ENCODE results near the gene CLOCK. TPM values are rescaled to one million over a fixed set of nuclear protein-coding genes. Genes with fewer than 3 reads are reported as not detected.
A peak's percentile ranks its signal among the peaks of the same experiment; 100 is the strongest.

CLOCK gene
- total RNA-seq, 1 experiment from 2014 or later, result 24.9 TPM

DNA sequence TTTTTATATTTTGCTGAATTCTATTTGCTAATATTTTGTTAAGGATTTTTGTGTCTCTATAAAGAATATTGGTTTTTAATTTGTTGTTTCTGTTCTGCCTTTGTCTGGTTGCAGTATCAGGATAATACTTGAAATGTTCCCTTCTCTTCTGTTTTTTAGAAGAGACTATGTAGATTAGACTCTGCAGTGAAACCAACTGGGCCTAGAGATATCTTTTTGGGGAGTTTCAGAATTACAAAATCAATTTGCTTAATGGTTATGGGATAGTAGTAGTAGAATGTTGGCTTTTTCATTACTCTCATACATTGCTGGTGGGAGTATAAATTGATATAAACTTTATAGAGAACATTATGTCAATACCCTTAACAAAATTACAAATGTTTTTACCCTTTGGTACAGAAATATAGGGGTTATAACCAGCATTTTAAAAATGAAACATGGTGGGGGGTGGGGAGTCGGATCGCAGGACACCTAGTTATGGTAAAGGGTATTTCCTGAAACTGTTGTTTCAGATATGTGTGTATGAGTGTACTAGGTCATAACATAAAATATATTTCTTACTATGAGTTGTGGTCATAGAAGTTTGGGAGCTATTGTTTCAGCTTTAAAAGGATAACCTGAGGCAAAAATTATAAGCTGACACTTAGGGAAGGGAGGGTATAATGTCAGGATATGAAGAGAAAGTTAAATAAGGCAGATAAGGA is 29.0 kb downstream of the CLOCK start:
- Histone ChIP-seq H3K27ac (ENCODE audit: low read length) (no peak overlapping the region), H3K27me3 (ENCODE audit: control insufficient read depth, insufficient read depth, low read length) (no peaks in the 10 kb centered on the region), H3K4me3 (ENCODE audit: low read depth in 2 of 2, low read length in 2 of 2) (no peak overlapping the region), H3K9me3 (ENCODE audit: control insufficient read depth, insufficient read depth, low read depth, low read length) (no peaks in the 10 kb centered on the region), H3K4me1 (ENCODE audit: control insufficient read depth, insufficient read depth, low read length) (no peaks in the 10 kb centered on the region), H3K36me3 (ENCODE audit: control insufficient read depth, insufficient read depth, low read length) (no peaks in the 10 kb centered on the region)
- TF ChIP-seq POLR2AphosphoS5 (IDR thresholded peaks at IDR 0.05; ENCODE audit: low read depth, low read length), result no peak
- no peak for TF ChIP-seq TCF7L2 (IDR thresholded peaks at IDR 0.05; ENCODE audit: low read depth, low read length)
- no peak for TF ChIP-seq SIN3A (IDR thresholded peaks at IDR 0.05; ENCODE audit: borderline replicate concordance, insufficient read depth, low read depth, low read length)
- TF ChIP-seq, protein P1, sequence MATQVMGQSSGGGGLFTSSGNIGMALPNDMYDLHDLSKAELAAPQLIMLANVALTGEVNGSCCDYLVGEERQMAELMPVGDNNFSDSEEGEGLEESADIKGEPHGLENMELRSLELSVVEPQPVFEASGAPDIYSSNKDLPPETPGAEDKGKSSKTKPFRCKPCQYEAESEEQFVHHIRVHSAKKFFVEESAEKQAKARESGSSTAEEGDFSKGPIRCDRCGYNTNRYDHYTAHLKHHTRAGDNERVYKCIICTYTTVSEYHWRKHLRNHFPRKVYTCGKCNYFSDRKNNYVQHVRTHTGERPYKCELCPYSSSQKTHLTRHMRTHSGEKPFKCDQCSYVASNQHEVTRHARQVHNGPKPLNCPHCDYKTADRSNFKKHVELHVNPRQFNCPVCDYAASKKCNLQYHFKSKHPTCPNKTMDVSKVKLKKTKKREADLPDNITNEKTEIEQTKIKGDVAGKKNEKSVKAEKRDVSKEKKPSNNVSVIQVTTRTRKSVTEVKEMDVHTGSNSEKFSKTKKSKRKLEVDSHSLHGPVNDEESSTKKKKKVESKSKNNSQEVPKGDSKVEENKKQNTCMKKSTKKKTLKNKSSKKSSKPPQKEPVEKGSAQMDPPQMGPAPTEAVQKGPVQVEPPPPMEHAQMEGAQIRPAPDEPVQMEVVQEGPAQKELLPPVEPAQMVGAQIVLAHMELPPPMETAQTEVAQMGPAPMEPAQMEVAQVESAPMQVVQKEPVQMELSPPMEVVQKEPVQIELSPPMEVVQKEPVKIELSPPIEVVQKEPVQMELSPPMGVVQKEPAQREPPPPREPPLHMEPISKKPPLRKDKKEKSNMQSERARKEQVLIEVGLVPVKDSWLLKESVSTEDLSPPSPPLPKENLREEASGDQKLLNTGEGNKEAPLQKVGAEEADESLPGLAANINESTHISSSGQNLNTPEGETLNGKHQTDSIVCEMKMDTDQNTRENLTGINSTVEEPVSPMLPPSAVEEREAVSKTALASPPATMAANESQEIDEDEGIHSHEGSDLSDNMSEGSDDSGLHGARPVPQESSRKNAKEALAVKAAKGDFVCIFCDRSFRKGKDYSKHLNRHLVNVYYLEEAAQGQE (IDR thresholded peaks at IDR 0.05; ENCODE audit: insufficient read depth in 1 of 2, low read depth in 2 of 2, low read length in 1 of 2), result no peak
- TF ChIP-seq CTCF (IDR thresholded peaks at IDR 0.05), result no peak
- no TSS peak for BruUV-seq (replicated peaks)
- ChIA-PET POLR2A (no interaction called here), CTCF (no interaction called here)
- ATAC-seq (no peak), DNase-seq (ENCODE audit: low read depth, low spot score) (no peak)
- in situ Hi-C loops (cut with HindIII; ENCODE audit: low pct_unique_long_range_greater_than_20kb, low sequenced_read_pairs) (no loop called here), intact Hi-C loops (cut with micrococcal nuclease; ENCODE audit: unreplicated experiment) (no loop called here)

GRCh38 chr4:55512922-55513571 is 33.7 kb downstream of the CLOCK start:
- DNase-seq (ENCODE audit: low read depth, low spot score), result peak; percentile 25
- in situ Hi-C loops (cut with HindIII; ENCODE audit: low pct_unique_long_range_greater_than_20kb, low sequenced_read_pairs), result no loop called here
- no peak for ATAC-seq

More at GRCh38 chr4:55512922-55513571, 33.7 kb downstream of the CLOCK start:
- CTCF ChIA-PET, result no interaction called here
- no TSS peak for BruUV-seq (replicated peaks)
- POLR2A ChIA-PET, result no interaction called here
- no peak for TF ChIP-seq TCF7L2 (IDR thresholded peaks at IDR 0.05; ENCODE audit: low read depth, low read length)
- no peak for TF ChIP-seq POLR2AphosphoS5 (IDR thresholded peaks at IDR 0.05; ENCODE audit: low read depth, low read length)
- no peak for TF ChIP-seq CTCF (IDR thresholded peaks at IDR 0.05)
- TF ChIP-seq SIN3A (IDR thresholded peaks at IDR 0.05; ENCODE audit: borderline replicate concordance, insufficient read depth, low read depth, low read length), result no peak
- TF ChIP-seq, protein P1 (IDR thresholded peaks at IDR 0.05; ENCODE audit: insufficient read depth in 1 of 2, low read depth in 2 of 2, low read length in 1 of 2), result no peak
- Histone ChIP-seq H3K27ac (ENCODE audit: low read length) (no peak overlapping the region), H3K4me1 (ENCODE audit: control insufficient read depth, insufficient read depth, low read length) (no peaks in the 10 kb centered on the region), H3K27me3 (ENCODE audit: control insufficient read depth, insufficient read depth, low read length) (no peaks in the 10 kb centered on the region), H3K4me3 (ENCODE audit: low read depth in 2 of 2, low read length in 2 of 2) (no peak overlapping the region), H3K9me3 (ENCODE audit: control insufficient read depth, insufficient read depth, low read depth, low read length) (no peaks in the 10 kb centered on the region), H3K36me3 (ENCODE audit: control insufficient read depth, insufficient read depth, low read length) (no peaks in the 10 kb centered on the region)
- intact Hi-C loops (cut with micrococcal nuclease; ENCODE audit: unreplicated experiment), result no loop called here

Measured in Panc1 (cell line).